ENCODE data around the gene DIAPH3. TPM values are rescaled to one million over a fixed set of nuclear protein-coding genes. Genes with fewer than 3 reads are reported as not detected.

Gene DIAPH3
- total RNA-seq, 2 donors from 2014 or later, result 0.27 to 2.4 TPM

- no peaks in the 10 kb centered on the region for H3K9me3 ChIP-seq
- TF ChIP-seq POLR2AphosphoS5 (IDR thresholded peaks at IDR 0.05), result no peak
- no peak for TF ChIP-seq POLR2A (IDR thresholded peaks at IDR 0.05)
- TF ChIP-seq, protein P1, sequence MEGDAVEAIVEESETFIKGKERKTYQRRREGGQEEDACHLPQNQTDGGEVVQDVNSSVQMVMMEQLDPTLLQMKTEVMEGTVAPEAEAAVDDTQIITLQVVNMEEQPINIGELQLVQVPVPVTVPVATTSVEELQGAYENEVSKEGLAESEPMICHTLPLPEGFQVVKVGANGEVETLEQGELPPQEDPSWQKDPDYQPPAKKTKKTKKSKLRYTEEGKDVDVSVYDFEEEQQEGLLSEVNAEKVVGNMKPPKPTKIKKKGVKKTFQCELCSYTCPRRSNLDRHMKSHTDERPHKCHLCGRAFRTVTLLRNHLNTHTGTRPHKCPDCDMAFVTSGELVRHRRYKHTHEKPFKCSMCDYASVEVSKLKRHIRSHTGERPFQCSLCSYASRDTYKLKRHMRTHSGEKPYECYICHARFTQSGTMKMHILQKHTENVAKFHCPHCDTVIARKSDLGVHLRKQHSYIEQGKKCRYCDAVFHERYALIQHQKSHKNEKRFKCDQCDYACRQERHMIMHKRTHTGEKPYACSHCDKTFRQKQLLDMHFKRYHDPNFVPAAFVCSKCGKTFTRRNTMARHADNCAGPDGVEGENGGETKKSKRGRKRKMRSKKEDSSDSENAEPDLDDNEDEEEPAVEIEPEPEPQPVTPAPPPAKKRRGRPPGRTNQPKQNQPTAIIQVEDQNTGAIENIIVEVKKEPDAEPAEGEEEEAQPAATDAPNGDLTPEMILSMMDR (IDR thresholded peaks at IDR 0.05), result no peak
- intact Hi-C loops (cut with DNase I), result loop anchor here (10.0 kb wide), 1 partner anchor 228 kb away; the partner anchor contains the start of gene TDRD3
- DNase-seq (ENCODE audit: low spot score), result no peak
- no peak overlapping the region for H3K4me3 ChIP-seq
- no peaks in the 10 kb centered on the region for H3K27me3 ChIP-seq (replicated peaks; ENCODE audit: insufficient read depth)
- peaks cover 2% of the 10 kb centered on the region for H3K4me1 ChIP-seq (replicated peaks)
- 84% methylated on average over 3 of the region's 3 CpGs for WGBS
- no peaks in the 10 kb centered on the region for H3K36me3 ChIP-seq
- no peak overlapping the region for H3K27ac ChIP-seq
These were observed 3.4 kb upstream of the DIAPH3 start for GRCh38 chr13:60167121-60167520.

GRCh38 chr13:60165391-60166099 is 1.8 kb upstream of the DIAPH3 start:
- Histone ChIP-seq H3K27ac (no peak overlapping the region), H3K36me3 (no peaks in the 10 kb centered on the region), H3K4me3 (no peak overlapping the region), H3K27me3 (replicated peaks; ENCODE audit: insufficient read depth) (no peaks in the 10 kb centered on the region), H3K9me3 (no peaks in the 10 kb centered on the region), H3K4me1 (replicated peaks) (peaks cover 2% of the 10 kb centered on the region)
- DNase-seq (ENCODE audit: low spot score), result no peak
- intact Hi-C loops (cut with DNase I), result loop anchor here (10.0 kb wide), 1 partner anchor 229 kb away; the partner anchor contains the start of gene TDRD3
- 75% methylated on average over 3 of the region's 3 CpGs for WGBS
- TF ChIP-seq, protein P1 (IDR thresholded peaks at IDR 0.05), result no peak
- no peak for TF ChIP-seq POLR2A (IDR thresholded peaks at IDR 0.05)
- TF ChIP-seq POLR2AphosphoS5 (IDR thresholded peaks at IDR 0.05), result no peak

DNA sequence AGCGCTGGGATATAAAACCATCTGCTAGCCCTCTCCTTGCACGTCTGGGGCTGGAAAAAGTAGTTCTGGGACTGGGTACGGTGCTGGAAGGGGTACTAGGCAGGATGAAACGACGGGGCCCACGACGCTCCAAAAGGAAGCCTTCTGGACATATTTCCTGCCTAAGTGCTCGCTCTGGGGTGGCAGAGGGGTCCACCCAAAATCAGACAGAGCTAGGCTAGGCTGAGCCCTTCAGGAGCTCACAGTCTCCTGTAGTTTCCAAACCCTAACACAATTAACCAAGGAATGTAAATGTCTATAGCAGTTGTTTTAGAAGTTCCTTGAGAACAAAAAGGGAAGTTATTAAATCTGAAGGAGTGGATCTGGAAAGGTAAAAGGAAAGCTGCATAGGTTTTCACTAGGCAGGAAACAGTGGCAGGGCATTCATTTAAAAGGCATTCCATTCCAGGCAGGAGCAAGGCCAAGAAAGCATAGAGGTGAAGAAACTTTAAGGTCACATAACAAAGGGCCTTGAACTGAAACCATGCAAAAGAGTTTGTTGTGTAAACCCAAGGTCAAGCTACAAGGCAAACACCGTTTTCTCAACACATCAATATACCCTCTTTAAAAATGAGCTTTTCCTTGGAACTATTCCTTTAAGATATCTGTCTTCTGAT is 634 bp upstream of the DIAPH3 start:
- DNase-seq (ENCODE audit: low spot score), result no peak
- 7% methylated on average over 9 of the region's 9 CpGs for WGBS

DNA sequence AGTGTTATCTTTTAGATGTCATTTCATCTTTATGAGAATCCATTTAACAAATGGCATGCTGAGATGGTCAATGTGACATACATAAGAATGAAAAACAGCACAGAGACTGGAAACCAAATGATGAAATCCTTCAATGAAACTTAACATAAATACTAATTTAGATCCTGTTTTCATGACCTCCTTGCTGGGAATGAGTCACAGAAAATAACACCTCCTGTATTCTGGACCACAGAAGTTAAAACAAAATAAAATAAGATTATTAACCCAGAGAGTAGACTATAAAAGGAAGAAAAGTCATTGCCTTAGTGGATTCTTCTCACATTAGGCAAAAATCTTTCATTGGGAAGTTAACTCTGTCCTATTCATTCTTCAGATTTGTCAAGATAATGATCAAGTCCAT is 1.6 kb downstream of the DIAPH3 start:
- Histone ChIP-seq H3K4me3 (no peak overlapping the region), H3K27ac (no peak overlapping the region), H3K36me3 (no peaks in the 10 kb centered on the region), H3K4me1 (replicated peaks) (peaks cover 2% of the 10 kb centered on the region), H3K9me3 (no peaks in the 10 kb centered on the region), H3K27me3 (replicated peaks; ENCODE audit: insufficient read depth) (no peaks in the 10 kb centered on the region)
- TF ChIP-seq POLR2A (IDR thresholded peaks at IDR 0.05), result no peak
- no peak for TF ChIP-seq POLR2AphosphoS5 (IDR thresholded peaks at IDR 0.05)
- TF ChIP-seq, protein P1 (IDR thresholded peaks at IDR 0.05), result no peak
- no peak for DNase-seq (ENCODE audit: low spot score)
- intact Hi-C loops (cut with DNase I), result loop anchor here (10.0 kb wide), 1 partner anchor 233 kb away; the partner anchor contains the start of gene TDRD3

More for the DNA sequence above, 634 bp upstream of the DIAPH3 start:
- intact Hi-C loops (cut with DNase I), result loop anchor here (10.0 kb wide), 1 partner anchor 230 kb away; the partner anchor contains the start of gene TDRD3
- H3K9me3 ChIP-seq, result no peaks in the 10 kb centered on the region
- no peaks in the 10 kb centered on the region for H3K27me3 ChIP-seq (replicated peaks; ENCODE audit: insufficient read depth)
- H3K4me3 ChIP-seq, result peak overlapping the region; percentile 59 to 67
- no peaks in the 10 kb centered on the region for H3K36me3 ChIP-seq
- TF ChIP-seq POLR2AphosphoS5 (IDR thresholded peaks at IDR 0.05) (no peak), POLR2A (IDR thresholded peaks at IDR 0.05) (no peak)
- TF ChIP-seq, protein P1 (IDR thresholded peaks at IDR 0.05), result no peak
- peak overlapping the region; percentile 86 to 91 for H3K27ac ChIP-seq
- H3K4me1 ChIP-seq (replicated peaks), result peaks cover 2% of the 10 kb centered on the region

All from prostate gland (tissue), 2 donors.